ENCODE measurements around the gene RHOF. TPM values are rescaled to one million over a fixed set of nuclear protein-coding genes. Genes with fewer than 3 reads are reported as not detected.

The RHOF gene
- total RNA-seq, 1 experiment from 2014 or later, result 116 TPM

- BruUV-seq (replicated peaks), result no TSS peak
- H2AFZ ChIP-seq (ENCODE audit: low read depth, low read length, poor library complexity, severe bottlenecking), result no peak overlapping the region
- ChIA-PET POLR2A (no interaction called here), RAD21 (ENCODE audit: low non-redundant PET in 1 of 2, low total read pairs in 2 of 2, uncharacterized antibody in 2 of 2, unreplicated experiment in 2 of 2) (no interaction called here), CTCF (no interaction called here)
- peaks cover 27 to 44% of the 10 kb centered on the region in 2 experiments for H3K4me1 ChIP-seq (ENCODE audit: control insufficient read depth in 1 of 2, insufficient read depth in 2 of 2, low read length in 2 of 2)
- no peak overlapping the region for H3K27ac ChIP-seq (ENCODE audit: low read depth, low read length)
- no peaks in the 10 kb centered on the region for H4K20me1 ChIP-seq (ENCODE audit: insufficient read depth)
- TF ChIP-seq REST (IDR thresholded peaks at IDR 0.05; ENCODE audit: low read depth) (no peak), CBX3 (IDR thresholded peaks at IDR 0.05; ENCODE audit: low read depth) (no peak)
- H3K9me2 ChIP-seq (ENCODE audit: insufficient read depth), result no peaks in the 10 kb centered on the region
- intact Hi-C loops (cut with micrococcal nuclease), result no loop called here
- no peak overlapping the region for H3K9ac ChIP-seq (ENCODE audit: low read length)
- H3K4me2 ChIP-seq (ENCODE audit: low read length), result no peak overlapping the region
- no peaks in the 10 kb centered on the region for H3K27me3 ChIP-seq (ENCODE audit: insufficient read depth, low read length)
- DNase-seq (ENCODE audit: low read depth, low spot score) (no peak), ATAC-seq (no peak)
- no peaks in the 10 kb centered on the region for H3K79me2 ChIP-seq (ENCODE audit: insufficient read depth, low read length)
- no peaks in the 10 kb centered on the region for H3K9me3 ChIP-seq (ENCODE audit: control insufficient read depth in 1 of 2, insufficient read depth in 1 of 2, low read depth in 1 of 2, low read length in 2 of 2)
- H3K4me3 ChIP-seq (replicated peaks in 1 of 2; ENCODE audit: low read depth in 1 of 2, low read length in 2 of 2), result no peak overlapping the region
- H3K36me3 ChIP-seq (ENCODE audit: control insufficient read depth in 1 of 2, insufficient read depth in 2 of 2, low read length in 2 of 2), result no peaks in the 10 kb centered on the region
These were observed 23.1 kb downstream of the RHOF start for GRCh38 chr12:121770388-121770787.

- Histone ChIP-seq H3K4me1 (ENCODE audit: control insufficient read depth in 1 of 2, insufficient read depth in 2 of 2, low read length in 2 of 2) (peaks cover 32 to 44% of the 10 kb centered on the region in 2 experiments), H3K27me3 (ENCODE audit: insufficient read depth, low read length) (no peaks in the 10 kb centered on the region), H3K36me3 (ENCODE audit: control insufficient read depth in 1 of 2, insufficient read depth in 2 of 2, low read length in 2 of 2) (no peaks in the 10 kb centered on the region), H4K20me1 (ENCODE audit: insufficient read depth) (no peaks in the 10 kb centered on the region), H3K9me2 (ENCODE audit: insufficient read depth) (no peaks in the 10 kb centered on the region), H3K4me3 (replicated peaks in 1 of 2; ENCODE audit: low read depth in 1 of 2, low read length in 2 of 2) (no peak overlapping the region), H3K9ac (ENCODE audit: low read length) (no peak overlapping the region), H3K27ac (ENCODE audit: low read depth, low read length) (no peak overlapping the region), H3K4me2 (ENCODE audit: low read length) (no peak overlapping the region), H2AFZ (ENCODE audit: low read depth, low read length, poor library complexity, severe bottlenecking) (no peak overlapping the region), H3K9me3 (ENCODE audit: control insufficient read depth in 1 of 2, insufficient read depth in 1 of 2, low read depth in 1 of 2, low read length in 2 of 2) (no peaks in the 10 kb centered on the region), H3K79me2 (ENCODE audit: insufficient read depth, low read length) (no peaks in the 10 kb centered on the region)
- ATAC-seq (no peak), DNase-seq (ENCODE audit: low read depth, low spot score) (no peak)
- no TSS peak for BruUV-seq (replicated peaks)
- no peak for TF ChIP-seq SIN3A (IDR thresholded peaks at IDR 0.05; ENCODE audit: low read depth)
- TF ChIP-seq POLR2A (IDR thresholded peaks at IDR 0.05; ENCODE audit: borderline replicate concordance, extremely low read depth, insufficient read depth, insufficient read length), result no peak
- TF ChIP-seq ELF1 (IDR thresholded peaks at IDR 0.05; ENCODE audit: borderline replicate concordance, low read depth), result no peak
- no peak for TF ChIP-seq ZNF274 (IDR thresholded peaks at IDR 0.05; ENCODE audit: low read depth, low read length)
- no peak for TF ChIP-seq CBX3 (IDR thresholded peaks at IDR 0.05; ENCODE audit: low read depth)
- no peak for TF ChIP-seq SP1 (IDR thresholded peaks at IDR 0.05; ENCODE audit: low read depth)
- TF ChIP-seq EZH2phosphoT487 (IDR thresholded peaks at IDR 0.05; ENCODE audit: borderline replicate concordance), result no peak
- no peak for TF ChIP-seq MAX (IDR thresholded peaks at IDR 0.05)
- no peak for TF ChIP-seq ZFX (IDR thresholded peaks at IDR 0.05)
- intact Hi-C loops (cut with micrococcal nuclease), result no loop called here
- RAD21 ChIA-PET (ENCODE audit: low non-redundant PET in 1 of 2, low total read pairs in 2 of 2, uncharacterized antibody in 2 of 2, unreplicated experiment in 2 of 2), result no interaction called here
- CTCF ChIA-PET, result no interaction called here
- POLR2A ChIA-PET, result no interaction called here
These were observed 23.6 kb downstream of the RHOF start for GRCh38 chr12:121769831-121770301.

All from HCT116 (cell line).